Cardiac muscle cell (in vitro differentiated cells and primary cell): ENCODE measurements around the gene C6orf132. TPM values are rescaled to one million over a fixed set of nuclear protein-coding genes. Genes with fewer than 3 reads are reported as not detected.

Experiments
- DNase-seq, 2 donors: peaks; one replicate each; pipeline versions ENCODE4 v3.0.0 to v3.0.0-alpha.2; 2010 to 2017; ENCODE audit warnings: low read depth in 1 of 2, low spot score in 1 of 2
- H3K27ac ChIP-seq: fragments of 200-600 bp; sonication (generic); 2 replicates; pipeline ENCODE4 v1.5.1; 2016
- H3K27me3 ChIP-seq: fragments of 200-600 bp; sonication (generic); 2 replicates; pipeline ENCODE4 v1.6.0; 2016; ENCODE audit warnings: control low read depth
- H3K36me3 ChIP-seq: fragments of 200-600 bp; sonication (generic); 2 replicates; pipeline ENCODE4 v1.5.1; 2016; ENCODE audit warnings: control low read depth
- H3K4me1 ChIP-seq: fragments of 200-600 bp; sonication (generic); 2 replicates; pipeline ENCODE4 v1.8.1; 2017; ENCODE audit warnings: low read depth, mild to moderate bottlenecking, mixed run types
- H3K4me3 ChIP-seq: fragments of 200-600 bp; sonication (generic); 2 replicates; pipeline ENCODE4 v1.5.1; 2016; ENCODE audit warnings: mild to moderate bottlenecking
- H3K9me3 ChIP-seq: fragments of 200-600 bp; sonication (generic); 2 replicates; pipeline ENCODE4 v1.5.1; 2017; ENCODE audit warnings: low read depth, mild to moderate bottlenecking, control low read depth
- CTCF ChIP-seq: IDR thresholded peaks from 2 replicates; pipeline ENCODE4 v1.5.1; 2012; ENCODE audit warnings: low read depth, mild to moderate bottlenecking, low read length
- polyA plus RNA-seq: library from polyadenylated mRNA; unstranded; fragments of >200 nt; fragmentation: Nextera tagmentation; extraction: Ambion mirVana; gene quantifications from 2 replicates; pipeline ENCODE4 v1.2.1, GENCODE V29; 2016
- total RNA-seq: library from RNA; depleted of rRNA; stranded (reverse); fragments of >200 nt; gene quantifications from 2 replicates; pipeline ENCODE4 v1.2.3, GENCODE V29; 2016

The C6orf132 gene
- total and polyA plus RNA-seq, 2 experiments from 2014 or later: 0.56 to 2.7 TPM

GRCh38 chr6:42095094-42095493 lies 47.3 kb downstream of the C6orf132 start:
- Histone ChIP-seq H3K4me1 (peaks cover 14% of the 10 kb centered on the region), H3K27me3 (no peaks in the 10 kb centered on the region), H3K36me3 (no peaks in the 10 kb centered on the region), H3K9me3 (no peaks in the 10 kb centered on the region), H3K4me3 (no peak overlapping the region), H3K27ac (no peak overlapping the region)
- DNase-seq: no peak
- no peak for TF ChIP-seq CTCF

GRCh38 chr6:42093582-42094329 lies 48.7 kb downstream of the C6orf132 start:
- Histone ChIP-seq H3K27me3 (no peaks in the 10 kb centered on the region), H3K36me3 (no peaks in the 10 kb centered on the region), H3K4me1 (peaks cover 4% of the 10 kb centered on the region), H3K4me3 (no peak overlapping the region), H3K9me3 (no peaks in the 10 kb centered on the region), H3K27ac (no peak overlapping the region)
- DNase-seq: peak in 1 of 2 donors; percentile 25
- TF ChIP-seq CTCF: no peak

GRCh38 chr6:42091718-42092023 lies 50.7 kb downstream of the C6orf132 start:
- no peaks in the 10 kb centered on the region for H3K27me3 ChIP-seq
- TF ChIP-seq CTCF: no peak
- H3K4me3 ChIP-seq: no peak overlapping the region
- H3K9me3 ChIP-seq: no peaks in the 10 kb centered on the region
- no peak overlapping the region for H3K27ac ChIP-seq
- peaks cover 4% of the 10 kb centered on the region for H3K4me1 ChIP-seq
- DNase-seq: no peak
- no peaks in the 10 kb centered on the region for H3K36me3 ChIP-seq

GRCh38 chr6:42090819-42091717 lies 51.4 kb downstream of the C6orf132 start:
- TF ChIP-seq CTCF: no peak

GRCh38 chr6:42088101-42088591 lies 54.3 kb downstream of the C6orf132 start:
- Histone ChIP-seq H3K4me1 (no peaks in the 10 kb centered on the region), H3K4me3 (no peak overlapping the region), H3K27ac (no peak overlapping the region), H3K27me3 (no peaks in the 10 kb centered on the region), H3K36me3 (no peaks in the 10 kb centered on the region), H3K9me3 (no peaks in the 10 kb centered on the region)
- no peak for TF ChIP-seq CTCF
- peak in 1 of 2 donors; percentile 31 for DNase-seq

More at GRCh38 chr6:42090819-42091717, 51.4 kb downstream of the C6orf132 start:
- H3K4me1 ChIP-seq: peaks cover 4% of the 10 kb centered on the region
- no peaks in the 10 kb centered on the region for H3K27me3 ChIP-seq
- no peak for DNase-seq
- H3K4me3 ChIP-seq: no peak overlapping the region
- H3K36me3 ChIP-seq: no peaks in the 10 kb centered on the region
- H3K27ac ChIP-seq: no peak overlapping the region
- H3K9me3 ChIP-seq: no peaks in the 10 kb centered on the region
